Smooth muscle cell (in vitro differentiated cells): ENCODE data around the gene BMP6. TPM values are rescaled to one million over a fixed set of nuclear protein-coding genes. Genes with fewer than 3 reads are reported as not detected.

Experiments used
- DNase-seq: peaks from one replicate; lab custom pipeline; 2025; ENCODE audit not compliant: unreplicated experiment; lab: John Stamatoyannopoulos, UW
- H2AFZ ChIP-seq: fragments of 200-600 bp; sonication (generic); 2 replicates; pipeline ENCODE4 v1.6.0; 2016; ENCODE audit warnings: antibody characterized with exemption, low read depth, mild to moderate bottlenecking
- H3F3A ChIP-seq: fragments of 200-600 bp; sonication (generic); 2 replicates; pipeline ENCODE4 v1.6.0; 2017; ENCODE audit warnings: antibody characterized with exemption, low read depth
- H3K27ac ChIP-seq: fragments of 200-600 bp; sonication (generic); 2 replicates; pipeline ENCODE4 v1.5.1; 2016; ENCODE audit warnings: low read depth, mild to moderate bottlenecking
- H3K27me3 ChIP-seq: fragments of 200-600 bp; sonication (generic); 2 replicates; pipeline ENCODE4 v1.6.1; 2016; ENCODE audit warnings: low read depth, mild to moderate bottlenecking
- H3K36me3 ChIP-seq: fragments of 200-600 bp; sonication (generic); 2 replicates; pipeline ENCODE4 v1.5.1; 2016; ENCODE audit warnings: low read depth
- H3K4me1 ChIP-seq: fragments of 200-600 bp; sonication (generic); 2 replicates; pipeline ENCODE4 v1.5.1; 2016; ENCODE audit warnings: low read depth
- H3K4me2 ChIP-seq: fragments of 200-600 bp; sonication (generic); 2 replicates; pipeline ENCODE4 v1.6.0; 2016; ENCODE audit warnings: mild to moderate bottlenecking
- H3K4me3 ChIP-seq: fragments of 200-600 bp; sonication (generic); 2 replicates; pipeline ENCODE4 v1.5.1; 2016; ENCODE audit warnings: mild to moderate bottlenecking
- H3K79me2 ChIP-seq: fragments of 200-600 bp; sonication (generic); 2 replicates; pipeline ENCODE4 v1.6.0; 2016; ENCODE audit warnings: low read depth, mild to moderate bottlenecking
- H3K9ac ChIP-seq: fragments of 200-600 bp; sonication (generic); 2 replicates; pipeline ENCODE4 v1.6.0; 2016; ENCODE audit warnings: low read depth
- H3K9me3 ChIP-seq: fragments of 200-600 bp; sonication (generic); replicated peaks from 2 replicates; pipeline ENCODE4 v1.5.1; 2016; ENCODE audit warnings: low read depth
- H4K20me1 ChIP-seq: fragments of 200-600 bp; sonication (generic); 2 replicates; pipeline ENCODE4 v1.6.0; 2016; ENCODE audit warnings: low read depth
- WGBS: methylation state at CpG from one replicate; pipeline ENCODE4 v1.1.7; 2016; ENCODE audit warnings: low lambda C conversion rate; 5-methylcytosine and 5-hydroxymethylcytosine counted together
- polyA plus RNA-seq: library from polyadenylated mRNA; unstranded; fragments of >200 nt; fragmentation: Nextera tagmentation; extraction: Ambion mirVana; gene quantifications from 2 replicates; pipeline ENCODE4 v1.2.1, GENCODE V29; 2016
- total RNA-seq: library from RNA; depleted of rRNA; stranded (reverse); fragments of >200 nt; gene quantifications from 2 replicates; pipeline ENCODE4 v1.2.3, GENCODE V29; 2014
- TF ChIP-seq, protein P1 (sequence below): fragments of 200-600 bp; sonication (generic); IDR thresholded peaks from 2 replicates; pipeline ENCODE4 v1.5.1; 2017; ENCODE audit warnings: borderline replicate concordance, mild to moderate bottlenecking, antibody characterized with exemption; ENCODE audit not compliant: insufficient read depth, poor library complexity, severe bottlenecking

BMP6 gene
- total and polyA plus RNA-seq, 2 experiments from 2014 or later = 14.5 to 17.0 TPM

DNA sequence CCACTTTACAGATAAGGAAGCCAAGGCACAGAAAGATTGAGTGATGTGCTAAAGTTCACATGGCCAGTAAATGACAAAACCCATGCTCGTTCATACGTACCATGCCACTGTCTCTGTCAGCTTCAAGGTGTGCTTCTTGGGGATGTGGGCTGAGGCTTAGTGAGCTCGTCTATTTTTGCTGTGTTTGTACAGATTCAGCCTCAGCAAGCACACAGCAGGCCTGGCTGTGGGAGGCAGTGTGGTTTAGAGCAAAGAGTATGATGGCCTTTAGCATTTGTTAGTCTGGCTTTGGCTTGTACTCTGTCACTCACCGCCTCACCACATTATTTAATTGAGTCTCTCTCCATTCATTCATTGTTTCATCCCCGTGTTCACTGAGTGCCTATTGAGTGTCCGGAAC lies 55.3 kb downstream of the BMP6 start:
- Histone ChIP-seq H3K27ac (no peak overlapping the region), H2AFZ (no peak overlapping the region), H3K9me3 (no peaks in the 10 kb centered on the region), H3K79me2 (no peaks in the 10 kb centered on the region), H3K4me1 (no peaks in the 10 kb centered on the region), H4K20me1 (no peaks in the 10 kb centered on the region), H3F3A (no peaks in the 10 kb centered on the region), H3K9ac (no peak overlapping the region), H3K4me3 (no peak overlapping the region), H3K36me3 (no peaks in the 10 kb centered on the region), H3K4me2 (no peak overlapping the region), H3K27me3 (peaks cover 5% of the 10 kb centered on the region)
- TF ChIP-seq, protein P1, sequence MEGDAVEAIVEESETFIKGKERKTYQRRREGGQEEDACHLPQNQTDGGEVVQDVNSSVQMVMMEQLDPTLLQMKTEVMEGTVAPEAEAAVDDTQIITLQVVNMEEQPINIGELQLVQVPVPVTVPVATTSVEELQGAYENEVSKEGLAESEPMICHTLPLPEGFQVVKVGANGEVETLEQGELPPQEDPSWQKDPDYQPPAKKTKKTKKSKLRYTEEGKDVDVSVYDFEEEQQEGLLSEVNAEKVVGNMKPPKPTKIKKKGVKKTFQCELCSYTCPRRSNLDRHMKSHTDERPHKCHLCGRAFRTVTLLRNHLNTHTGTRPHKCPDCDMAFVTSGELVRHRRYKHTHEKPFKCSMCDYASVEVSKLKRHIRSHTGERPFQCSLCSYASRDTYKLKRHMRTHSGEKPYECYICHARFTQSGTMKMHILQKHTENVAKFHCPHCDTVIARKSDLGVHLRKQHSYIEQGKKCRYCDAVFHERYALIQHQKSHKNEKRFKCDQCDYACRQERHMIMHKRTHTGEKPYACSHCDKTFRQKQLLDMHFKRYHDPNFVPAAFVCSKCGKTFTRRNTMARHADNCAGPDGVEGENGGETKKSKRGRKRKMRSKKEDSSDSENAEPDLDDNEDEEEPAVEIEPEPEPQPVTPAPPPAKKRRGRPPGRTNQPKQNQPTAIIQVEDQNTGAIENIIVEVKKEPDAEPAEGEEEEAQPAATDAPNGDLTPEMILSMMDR = no peak
- no peak for DNase-seq
- 78% methylated on average over 6 of the region's 6 CpGs for WGBS

GRCh38 chr6:7784248-7784647 lies 58.3 kb downstream of the BMP6 start:
- peaks cover 3% of the 10 kb centered on the region for H4K20me1 ChIP-seq
- peaks cover 11% of the 10 kb centered on the region for H3K27me3 ChIP-seq
- H3K4me1 ChIP-seq = no peaks in the 10 kb centered on the region
- no peak for DNase-seq
- H3F3A ChIP-seq = no peaks in the 10 kb centered on the region
- H3K9ac ChIP-seq = no peak overlapping the region
- H3K79me2 ChIP-seq = no peaks in the 10 kb centered on the region
- H3K4me2 ChIP-seq = no peak overlapping the region
- no peak overlapping the region for H3K4me3 ChIP-seq
- WGBS = 80% methylated on average over 6 of the region's 6 CpGs
- H3K27ac ChIP-seq = no peak overlapping the region
- no peaks in the 10 kb centered on the region for H3K9me3 ChIP-seq
- H3K36me3 ChIP-seq = no peaks in the 10 kb centered on the region
- H2AFZ ChIP-seq = no peak overlapping the region
- TF ChIP-seq, protein P1 = no peak

GRCh38 chr6:7784706-7785105 lies 58.8 kb downstream of the BMP6 start:
- H3K9ac ChIP-seq = no peak overlapping the region
- no peaks in the 10 kb centered on the region for H3K4me1 ChIP-seq
- no peak overlapping the region for H2AFZ ChIP-seq
- no peak overlapping the region for H3K4me3 ChIP-seq
- H3K4me2 ChIP-seq = no peak overlapping the region
- 87% methylated on average over 2 of the region's 2 CpGs for WGBS
- no peaks in the 10 kb centered on the region for H3K79me2 ChIP-seq
- no peak for DNase-seq
- no peaks in the 10 kb centered on the region for H3K36me3 ChIP-seq
- no peaks in the 10 kb centered on the region for H3F3A ChIP-seq
- H3K9me3 ChIP-seq = no peaks in the 10 kb centered on the region
- peaks cover 11% of the 10 kb centered on the region for H3K27me3 ChIP-seq
- peaks cover 3% of the 10 kb centered on the region for H4K20me1 ChIP-seq
- no peak overlapping the region for H3K27ac ChIP-seq
- TF ChIP-seq, protein P1 = no peak

- Histone ChIP-seq H3K9me3 (no peaks in the 10 kb centered on the region), H4K20me1 (peaks cover 3% of the 10 kb centered on the region), H3K27me3 (peaks cover 11% of the 10 kb centered on the region), H3K9ac (no peak overlapping the region), H3K27ac (no peak overlapping the region), H2AFZ (no peak overlapping the region), H3K4me1 (no peaks in the 10 kb centered on the region), H3F3A (no peaks in the 10 kb centered on the region), H3K36me3 (no peaks in the 10 kb centered on the region), H3K4me3 (no peak overlapping the region), H3K4me2 (no peak overlapping the region), H3K79me2 (no peaks in the 10 kb centered on the region)
- DNase-seq = no peak
- TF ChIP-seq, protein P1 = no peak
- 81% methylated on average over 7 of the region's 7 CpGs for WGBS
Measured at GRCh38 chr6:7785243-7786035, 59.5 kb downstream of the BMP6 start.
